Activated effector memory CD4-positive, alpha-beta T cell treated with anti-CD3 and anti-CD28 coated beads, Interleukin-2, amount 50 U/mL, for 16 hours (primary cell): ENCODE data around the gene OTUD5.
"Not testable (repeated sequence)": the region's sequence is repeated elsewhere in the genome, so short reads cannot be mapped to it uniquely, and the experiment has no call there.

ENCODE experiments used
- DNase-seq: peaks from one replicate; pipeline ENCODE4 v3.0.0-alpha.2; 2020

The OTUD5 gene

DNA sequence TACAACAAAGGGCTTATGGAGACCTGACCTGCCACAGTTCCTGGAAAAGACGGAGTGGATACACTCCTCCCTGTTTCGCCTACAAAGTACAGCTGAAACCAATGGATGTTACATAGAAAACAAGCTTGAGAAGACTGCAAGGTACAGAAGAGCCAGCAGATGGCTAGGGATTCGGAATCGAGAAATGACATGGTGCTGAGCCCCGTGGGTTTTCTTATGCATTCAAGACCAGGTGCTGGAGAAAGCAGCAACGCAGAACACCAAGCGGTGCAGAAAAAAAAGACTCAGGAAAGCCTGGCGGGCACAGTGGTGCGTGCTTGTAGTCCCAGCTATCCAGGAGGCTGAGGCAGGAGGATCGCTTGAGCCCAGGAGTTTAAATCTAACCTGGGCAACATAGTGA, 73.7 kb downstream of the OTUD5 start:
- no peak for DNase-seq

DNA sequence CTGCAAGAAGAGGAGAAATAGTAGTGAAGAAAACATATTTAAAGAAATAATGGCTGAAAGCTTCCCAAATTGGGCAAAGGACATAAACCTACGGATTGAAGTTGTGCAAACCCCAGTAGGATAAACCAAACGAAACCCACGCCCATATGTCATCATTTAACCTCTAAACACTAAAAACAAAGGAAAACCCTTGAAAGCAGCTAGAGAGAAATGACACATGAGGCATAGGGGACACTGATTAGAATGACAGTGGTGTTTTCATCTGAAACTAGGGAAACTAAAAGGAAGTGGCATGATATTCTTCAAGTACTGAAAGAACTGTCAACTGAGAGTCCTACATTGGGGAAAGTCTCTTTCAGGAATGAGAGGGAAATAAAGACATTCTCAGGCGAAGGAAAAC, 80.5 kb downstream of the OTUD5 start:
- not testable (repeated sequence) for DNase-seq
